H1 (cell line): ENCODE results near the gene POLG. TPM values are rescaled to one million over a fixed set of nuclear protein-coding genes. Genes with fewer than 3 reads are reported as not detected.

Experiments
- CTCF ChIA-PET: fragments of 300-600 bp; sonication (Branson Sonifier 250); formaldehyde crosslinking; loops from one replicate; lab custom pipeline; 2021; ENCODE audit not compliant: partially characterized antibody; lab: Charles Lee
- POLR2A ChIA-PET: fragments of 300-600 bp; sonication (Branson Sonifier 250); formaldehyde crosslinking; loops from one replicate; lab custom pipeline; 2021; ENCODE audit warnings: inconsistent platforms; ENCODE audit not compliant: partially characterized antibody; lab: Charles Lee
- DNase-seq, 2 experiments: peaks; one replicate each; pipeline versions ENCODE4 v3.0.0 to v3.0.0-alpha.2; 2010 to 2022; ENCODE audit warnings: low spot score in 2 of 2, low read depth in 1 of 2, mixed read lengths in 1 of 2
- FAIRE-seq: peaks from 2 replicates; lab custom pipeline; 2011; peaks lifted over from hg19 to GRCh38; lab: Jason Lieb, UNC
- H2AFZ ChIP-seq: 2 replicates; pipeline ENCODE4 v1.8.1; 2012; ENCODE audit warnings: low read length, inconsistent platforms
- H2AK5ac ChIP-seq: 2 replicates; pipeline ENCODE4 v1.6.1; 2013; ENCODE audit warnings: low read depth, low read length
- H2BK120ac ChIP-seq: replicated peaks from 2 replicates; pipeline ENCODE3; 2013; ENCODE audit warnings: low read depth, low read length, inconsistent platforms
- H2BK12ac ChIP-seq: 2 replicates; pipeline ENCODE4 v1.6.1; 2013; ENCODE audit warnings: low read depth, low read length
- H2BK15ac ChIP-seq: 2 replicates; pipeline ENCODE4 v1.6.1; 2013; ENCODE audit warnings: low read length
- H2BK20ac ChIP-seq: 2 replicates; pipeline ENCODE4 v1.6.1; 2013; ENCODE audit warnings: low read length
- H2BK5ac ChIP-seq: 2 replicates; pipeline ENCODE4 v1.6.1; 2013; ENCODE audit warnings: low read depth, low read length
- H3K14ac ChIP-seq: 2 replicates; pipeline ENCODE4 v1.6.1; 2013; ENCODE audit warnings: inconsistent platforms; ENCODE audit not compliant: insufficient read length
- H3K18ac ChIP-seq: 2 replicates; pipeline ENCODE4 v1.6.1; 2013; ENCODE audit warnings: low read length; ENCODE audit errors: extremely low read depth
- H3K23ac ChIP-seq: 2 replicates; pipeline ENCODE4 v1.6.1; 2013; ENCODE audit warnings: inconsistent platforms; ENCODE audit not compliant: insufficient read length
- H3K23me2 ChIP-seq: 2 replicates; pipeline ENCODE4 v1.6.1; 2013; ENCODE audit warnings: low read depth, low read length
- H3K27ac ChIP-seq: 2 replicates; pipeline ENCODE4 v1.6.1; 2011; ENCODE audit warnings: low read depth, low read length, inconsistent platforms
- H3K27me3 ChIP-seq, 4 experiments: replicated peaks in 1 of 4; 1 replicate in 1 of 4; 2 replicates in 3 of 4; pipeline versions ENCODE4 v1.6.1 to v1.8.1; 2011 to 2013; ENCODE audit warnings: low read length in 3 of 4, mild to moderate bottlenecking in 3 of 4, inconsistent platforms in 2 of 4, mixed read lengths in 2 of 4, moderate library complexity in 1 of 4; ENCODE audit not compliant: control insufficient read depth in 3 of 4, insufficient read depth in 3 of 4; ENCODE audit errors: extremely low read depth in 1 of 4
- H3K36me3 ChIP-seq, 4 experiments: 2 replicates each; pipeline versions ENCODE4 v1.6.1 to v1.8.1; 2011 to 2013; ENCODE audit warnings: mild to moderate bottlenecking in 4 of 4, low read length in 3 of 4, moderate library complexity in 2 of 4, control low read depth in 1 of 4, inconsistent platforms in 1 of 4; ENCODE audit not compliant: insufficient read depth in 4 of 4, control insufficient read depth in 2 of 4
- H3K4ac ChIP-seq: replicated peaks from 2 replicates; pipeline ENCODE3; 2013; ENCODE audit warnings: low read length, low read depth, mixed read lengths, inconsistent platforms; ENCODE audit not compliant: insufficient read length
- H3K4me1 ChIP-seq, 4 experiments: replicated peaks in 1 of 4; 1 replicate in 1 of 4; 2 replicates in 3 of 4; pipeline versions ENCODE4 v1.6.1 to v1.8.1; 2011 to 2013; ENCODE audit warnings: low read length in 3 of 4, inconsistent platforms in 2 of 4, mixed read lengths in 1 of 4; ENCODE audit not compliant: insufficient read depth in 4 of 4, control insufficient read depth in 3 of 4
- H3K4me2 ChIP-seq, 2 experiments: 2 replicates each; pipeline versions ENCODE4 v1.6.1 to v1.8.1; 2011 to 2013; ENCODE audit warnings: low read depth in 2 of 2, low read length in 2 of 2, control low read depth in 1 of 2, inconsistent platforms in 1 of 2, mild to moderate bottlenecking in 1 of 2; ENCODE audit not compliant: insufficient read depth in 1 of 2
- H3K4me3 ChIP-seq, 4 experiments: fragments of 200-600, 300-600 bp in 1 of 4; sonication (generic), shearing (Covaris generic), sonication (Bioruptor Twin) in 1 of 4; 2 replicates each; pipeline versions ENCODE4 v1.5.1 to v1.8.1; 2011 to 2016; ENCODE audit warnings: low read length in 4 of 4, low read depth in 3 of 4, control low read depth in 2 of 4, inconsistent platforms in 2 of 4, mild to moderate bottlenecking in 2 of 4, mixed read lengths in 1 of 4, moderate library complexity in 1 of 4; ENCODE audit not compliant: insufficient read depth in 2 of 4; ENCODE audit errors: extremely low read depth in 1 of 4
- H3K56ac ChIP-seq: replicated peaks from 2 replicates; pipeline ENCODE3; 2013; ENCODE audit warnings: low read depth, mild to moderate bottlenecking, mixed read lengths, low read length, inconsistent platforms; ENCODE audit not compliant: insufficient read length
- H3K79me1 ChIP-seq: 2 replicates; pipeline ENCODE4 v1.6.1; 2013; ENCODE audit warnings: low read depth, low read length, control low read depth
- H3K79me2 ChIP-seq, 2 experiments: 2 replicates each; pipeline versions ENCODE4 v1.6.1 to v1.8.1; 2012 to 2013; ENCODE audit warnings: low read length in 2 of 2, mild to moderate bottlenecking in 2 of 2, inconsistent platforms in 1 of 2; ENCODE audit not compliant: insufficient read depth in 2 of 2, control insufficient read depth in 1 of 2
- H3K9ac ChIP-seq, 4 experiments: replicated peaks in 1 of 4; 1 replicate in 1 of 4; 2 replicates in 3 of 4; pipeline versions ENCODE4 v1.6.1 to v1.8.1; 2011 to 2013; ENCODE audit warnings: low read depth in 3 of 4, low read length in 3 of 4, control low read depth in 2 of 4, mild to moderate bottlenecking in 2 of 4, moderate library complexity in 2 of 4, inconsistent platforms in 1 of 4; ENCODE audit errors: extremely low read depth in 1 of 4
- H3K9me3 ChIP-seq, 2 experiments: 2 replicates each; pipeline versions ENCODE4 v1.6.1 to v1.8.1; 2012 to 2013; ENCODE audit warnings: mild to moderate bottlenecking in 2 of 2, moderate library complexity in 2 of 2, control low read depth in 1 of 2, inconsistent platforms in 1 of 2, low read depth in 1 of 2, low read length in 1 of 2, mixed read lengths in 1 of 2; ENCODE audit not compliant: insufficient read depth in 2 of 2
- H4K20me1 ChIP-seq, 2 experiments: replicated peaks in 1 of 2; 2 replicates each; pipeline versions ENCODE3 to v1.8.1; 2011 to 2013; ENCODE audit warnings: inconsistent platforms in 2 of 2, low read length in 2 of 2, mild to moderate bottlenecking in 1 of 2; ENCODE audit not compliant: insufficient read depth in 2 of 2, control insufficient read depth in 1 of 2
- H4K5ac ChIP-seq: 2 replicates; pipeline ENCODE4 v1.6.1; 2013; ENCODE audit warnings: low read length, low read depth, mixed read lengths, inconsistent platforms; ENCODE audit not compliant: insufficient read length
- H4K8ac ChIP-seq: 2 replicates; pipeline ENCODE4 v1.8.0; 2013; ENCODE audit warnings: mild to moderate bottlenecking, moderate library complexity, low read length, inconsistent platforms; ENCODE audit not compliant: insufficient read depth; ENCODE audit errors: extremely low read depth
- H4K91ac ChIP-seq: replicated peaks from 2 replicates; pipeline ENCODE3; 2013; ENCODE audit warnings: low read length, mixed read lengths, inconsistent platforms; ENCODE audit not compliant: insufficient read length
- BACH1 ChIP-seq: IDR thresholded peaks from 2 replicates; pipeline ENCODE4 v1.6.1; 2012; ENCODE audit warnings: low read length, improper control_type of control experiment
- CEBPB ChIP-seq: IDR thresholded peaks from 2 replicates; pipeline ENCODE4 v1.6.1; 2012; ENCODE audit warnings: low read depth, low read length
- EZH2 ChIP-seq: fragments of 200-600 bp; sonication (generic); IDR thresholded peaks from 2 replicates; pipeline ENCODE4 v1.7.1; 2012; ENCODE audit warnings: low read depth, mild to moderate bottlenecking, moderate library complexity, low read length, inconsistent platforms; ENCODE audit not compliant: severe bottlenecking
- HDAC2 ChIP-seq, 2 experiments: fragments of 300-600 bp in 1 of 2; sonication (generic) in 1 of 2; IDR thresholded peaks; 2 replicates each; pipeline ENCODE4 v1.6.1; 2011 to 2012; ENCODE audit warnings: low read depth in 2 of 2, low read length in 2 of 2, mild to moderate bottlenecking in 2 of 2, moderate library complexity in 2 of 2, borderline replicate concordance in 1 of 2, inconsistent platforms in 1 of 2
- KDM4A ChIP-seq: IDR thresholded peaks from one replicate; pipeline ENCODE4 v1.7.1; 2012; ENCODE audit warnings: low read depth, mild to moderate bottlenecking, moderate library complexity, low read length, inconsistent platforms; ENCODE audit not compliant: severe bottlenecking
- POLR2A ChIP-seq, 2 experiments: IDR thresholded peaks; 1 replicate in 1 of 2; 2 replicates in 1 of 2; pipeline ENCODE4 v1.6.1; 2011; ENCODE audit warnings: low read depth in 2 of 2, low read length in 2 of 2, mild to moderate bottlenecking in 2 of 2; ENCODE audit errors: control extremely low read depth in 1 of 2
- POLR2AphosphoS5 ChIP-seq: IDR thresholded peaks from 2 replicates; pipeline ENCODE4 v1.6.1; 2011; ENCODE audit warnings: low read depth, low read length
- SAP30 ChIP-seq: fragments of 300-600 bp; sonication (generic); IDR thresholded peaks from 2 replicates; pipeline ENCODE4 v1.7.1; 2012; ENCODE audit warnings: low read length, moderate library complexity, mild to moderate bottlenecking, inconsistent platforms; ENCODE audit not compliant: insufficient read depth, insufficient replicate concordance
- SIN3A ChIP-seq, 2 experiments: IDR thresholded peaks in 1 of 2; conservative IDR thresholded peaks in 1 of 2; 2 replicates each; pipeline ENCODE4 v1.6.1; 2011 to 2012; ENCODE audit warnings: low read length in 2 of 2, improper control_type of control experiment in 1 of 2, low read depth in 1 of 2, mild to moderate bottlenecking in 1 of 2
- YY1 ChIP-seq: IDR thresholded peaks from 2 replicates; pipeline ENCODE4 v1.6.1; 2011; ENCODE audit warnings: low read depth, mild to moderate bottlenecking, low read length
- WGBS, 2 experiments: shearing (Covaris generic) in 1 of 2; methylation state at CpG; one replicate each; pipeline versions ENCODE4 v1.1.6 to v1.1.7; 2013 to 2015; ENCODE audit warnings: low lambda C conversion rate in 2 of 2, mixed read lengths in 2 of 2, inconsistent platforms in 1 of 2, low coverage in 1 of 2, missing lambda C conversion rate in 1 of 2; ENCODE audit not compliant: insufficient replicate concordance in 2 of 2, insufficient coverage in 1 of 2, insufficient read length in 1 of 2; ENCODE audit errors: extremely low coverage in 1 of 2, missing lambda C conversion rate in 1 of 2; 5-methylcytosine and 5-hydroxymethylcytosine counted together
- polyA plus RNA-seq, 7 experiments: library from polyadenylated mRNA; depleted of rRNA in 3 of 7; stranded (reverse) in 5 of 7; unstranded in 2 of 7; fragments of >200 nt in 5 of 7; fragments of 200-250 nt in 2 of 7; gene quantifications; 1 replicate in 5 of 7; 2 replicates in 1 of 7; 4 replicates in 1 of 7; pipeline versions ENCODE4 v1.2.1 to v1.2.3, GENCODE V29; 2011 to 2013; ENCODE audit warnings: missing spikeins in 2 of 7, mixed read lengths in 2 of 7
- total RNA-seq: library from RNA; stranded (reverse); fragmentation: NEBNext Ultra II Directional; extraction: Animal tissue kit (Norgen Biotek cat#: 25700); gene quantifications from 2 replicates; pipeline ENCODE4 v1.2.1, GENCODE V29; 2021

Gene POLG
- total and polyA plus RNA-seq, 2 of the 8 experiments (the other 6 are each of a cell fraction or from before 2014, with no cell fraction given), result 14.8 to 52.3 TPM

DNA sequence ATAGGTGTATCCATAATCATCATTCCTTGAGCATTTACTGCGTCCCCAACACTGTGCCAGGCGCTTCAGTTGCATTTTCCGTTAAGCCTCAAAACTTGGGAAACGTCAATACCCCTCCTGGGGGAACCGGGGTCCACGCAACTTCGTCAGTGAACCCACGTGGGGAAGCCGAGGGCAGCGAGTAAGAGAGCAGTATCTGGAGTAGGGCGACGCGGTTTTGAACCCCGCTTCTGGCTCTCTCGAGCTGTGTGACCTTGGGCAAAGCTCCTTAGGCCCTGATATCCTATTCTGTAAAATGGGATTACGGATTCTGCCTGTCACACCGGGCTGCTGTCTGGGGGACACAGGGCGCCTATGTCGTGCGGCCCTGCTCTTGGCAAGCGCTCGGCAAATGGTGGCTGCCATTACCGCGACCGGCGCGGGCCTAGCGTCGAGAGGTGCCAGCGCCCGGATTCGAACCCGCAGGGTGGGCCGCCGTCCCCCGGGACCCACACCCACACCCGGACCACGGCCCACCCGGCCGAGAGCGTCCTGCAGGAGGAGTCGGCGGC lies 590 bp downstream of the POLG start:
- POLR2A ChIA-PET, result interaction anchor here (0.9 to 20.0 kb wide), 5 partner anchors 13 to 244 kb away, joined by 3 to 250 read pairs (median 3); no protein-coding TSS in a partner anchor
- H3K79me1 ChIP-seq, result peaks cover 8% of the 10 kb centered on the region

More for the DNA sequence above, 590 bp downstream of the POLG start:
- Histone ChIP-seq H3K56ac (no peak overlapping the region), H2AFZ (no peak overlapping the region), H4K20me1 (peaks cover 4 to 20% of the 10 kb centered on the region in 2 experiments), H3K4ac (no peak overlapping the region), H4K8ac (no peak overlapping the region; the same call in 1 of the 2 replicates), H3K9ac (peak overlapping the region; percentile 1 to 97 (median 89); a peak in 6 of 7 replicates), H3K27ac (peak overlapping the region; percentile 85; the same call in 1 of the 2 replicates), H4K91ac (no peak overlapping the region), H3K4me3 (peak overlapping the region; percentile 79 to 93 (median 86)), H3K23ac (no peak overlapping the region), H3K18ac (peak overlapping the region; percentile 32; the same call in 1 of the 2 replicates), H2BK5ac (no peak overlapping the region), H3K14ac (no peak overlapping the region), H3K27me3 (no peaks in the 10 kb centered on the region; a peak in 1 of 7 replicates), H2BK12ac (no peak overlapping the region), H3K79me2 (peaks cover 0 to 21% of the 10 kb centered on the region in 2 experiments; a peak in 2 of 4 replicates), H2AK5ac (no peak overlapping the region), H4K5ac (no peak overlapping the region), H2BK15ac (0 out of 2 replicates have a peak overlapping the region, but pooled peaks have one; percentile 40), H2BK20ac (no peak overlapping the region), H3K4me1 (peaks cover 0 to 16% (median 3%) of the 10 kb centered on the region in 4 experiments; a peak in 4 of 7 replicates), H3K36me3 (peaks cover 28 to 38% (median 34%) of the 10 kb centered on the region in 4 experiments), H2BK120ac (no peak overlapping the region), H3K9me3 (no peaks in the 10 kb centered on the region), H3K23me2 (peaks cover 9% of the 10 kb centered on the region), H3K4me2 (peak overlapping the region; percentile 67 to 95)
- WGBS, 2 experiments, result 9% methylated on average over 23 of the region's 43 CpGs; no CpG with 5 or more reads in 1 of the 2 experiments
- TF ChIP-seq BACH1 (peak; percentile 43; the same call in 1 of the 2 replicates), SIN3A (conservative IDR thresholded peaks at IDR 0.05 in 1 of 2, IDR thresholded peaks at IDR 0.05 in 1 of 2; ENCODE audit: low read depth in 1 of 2, low read length in 2 of 2) (0 out of 4 replicates have a peak, but pooled peaks of 1 of the 2 experiments have one; percentile 27), KDM4A (peak; percentile 59), EZH2 (no peak), CEBPB (no peak), POLR2A (IDR thresholded peaks at IDR 0.05; ENCODE audit: control extremely low read depth in 1 of 2, low read depth in 2 of 2, low read length in 2 of 2) (no peak), POLR2AphosphoS5 (no peak), HDAC2 (IDR thresholded peaks at IDR 0.05; ENCODE audit: borderline replicate concordance in 1 of 2, low read depth in 2 of 2, low read length in 2 of 2) (peak in 1 of 2 experiments; percentile 88; a peak in 1 of 4 replicates), SAP30 (no peak), YY1 (peak; percentile 69)
- CTCF ChIA-PET, result interaction anchor here (1.0 to 6.3 kb wide), 9 partner anchors 9 to 138 kb away, joined by 4 to 54 read pairs (median 12); no protein-coding TSS in a partner anchor
- FAIRE-seq (no peak), DNase-seq (no peak)
